HCEC 1CT (cell line): ENCODE measurements around the gene UTP25.

Source experiments
- DNase-seq: peaks from one replicate; pipeline ENCODE4 v3.0.0-alpha.2; 2017

UTP25 gene

DNA sequence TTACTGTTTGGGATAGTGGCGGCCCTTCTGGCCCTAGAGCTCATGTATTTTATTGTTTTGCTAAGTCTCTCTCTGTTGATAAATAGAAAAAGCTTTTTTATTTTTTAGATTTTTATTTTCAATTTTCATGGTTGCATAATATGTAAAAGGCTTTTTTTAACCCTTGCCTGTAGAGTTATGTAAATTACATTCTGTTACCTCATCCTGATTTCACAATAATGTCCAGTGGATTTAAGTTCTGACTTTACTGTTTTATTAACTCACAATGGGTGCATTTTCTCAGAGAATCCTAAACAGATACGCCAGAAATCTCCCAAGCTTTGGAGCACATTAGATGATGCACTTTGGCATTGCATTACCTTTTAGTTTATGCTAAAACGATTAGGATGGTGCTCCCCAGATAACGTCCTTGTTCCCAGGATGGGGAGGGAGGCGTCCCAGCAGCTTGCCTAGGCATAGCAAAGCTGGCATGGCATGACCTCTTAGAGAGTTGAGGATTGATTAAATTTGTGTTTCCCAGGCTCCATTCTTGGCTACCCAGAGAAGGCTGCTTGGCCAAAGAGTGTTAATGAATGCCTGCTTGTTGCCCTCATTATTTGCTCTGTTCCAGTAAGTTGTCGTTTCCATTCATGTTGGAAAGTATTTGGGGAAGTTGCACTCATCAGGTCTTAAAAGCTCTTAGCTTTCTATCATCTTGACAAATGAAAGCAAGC lies 17.1 kb downstream of the UTP25 start:
- DNase-seq, result no peak

DNA sequence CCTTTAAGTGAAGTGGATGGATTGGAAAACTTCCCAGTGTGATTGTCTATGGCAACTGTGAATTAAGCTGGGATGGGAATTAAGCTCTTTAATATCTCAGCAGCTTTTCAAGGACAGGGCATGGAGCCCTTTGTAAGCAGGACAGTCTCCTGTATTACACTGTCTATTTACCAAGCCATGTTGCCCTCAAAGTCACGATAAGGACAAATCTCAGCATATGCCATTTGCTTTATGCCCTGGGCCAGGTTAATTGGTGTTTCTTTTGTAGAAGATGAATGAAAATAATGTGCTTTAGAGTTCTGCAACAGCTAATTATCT lies 17.6 kb downstream of the UTP25 start:
- DNase-seq, result no peak

DNA sequence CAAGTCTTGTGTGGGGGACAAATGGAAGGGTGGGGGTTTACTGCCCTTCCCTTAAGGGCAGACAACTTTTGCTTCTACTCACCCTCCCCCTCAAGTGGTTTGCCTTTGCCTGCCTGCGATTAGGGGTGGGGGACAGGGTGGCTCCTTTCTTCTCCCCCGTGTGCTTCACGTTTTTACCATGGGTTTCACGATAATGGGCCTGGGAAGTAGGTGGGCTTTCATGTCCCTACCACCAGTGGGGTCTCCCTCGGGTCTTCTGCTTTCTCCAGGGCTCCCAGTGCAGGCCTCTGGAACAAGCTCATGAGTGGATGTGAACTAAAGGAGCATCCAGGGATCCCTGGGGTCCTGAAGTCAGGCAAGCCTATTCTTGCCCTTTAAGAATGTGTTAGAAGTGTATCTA lies 21.6 kb downstream of the UTP25 start:
- no peak for DNase-seq

- peak; percentile 48 for DNase-seq
Observed at GRCh38 chr1:209850342-209850979, 22.7 kb downstream of the UTP25 start.

DNA sequence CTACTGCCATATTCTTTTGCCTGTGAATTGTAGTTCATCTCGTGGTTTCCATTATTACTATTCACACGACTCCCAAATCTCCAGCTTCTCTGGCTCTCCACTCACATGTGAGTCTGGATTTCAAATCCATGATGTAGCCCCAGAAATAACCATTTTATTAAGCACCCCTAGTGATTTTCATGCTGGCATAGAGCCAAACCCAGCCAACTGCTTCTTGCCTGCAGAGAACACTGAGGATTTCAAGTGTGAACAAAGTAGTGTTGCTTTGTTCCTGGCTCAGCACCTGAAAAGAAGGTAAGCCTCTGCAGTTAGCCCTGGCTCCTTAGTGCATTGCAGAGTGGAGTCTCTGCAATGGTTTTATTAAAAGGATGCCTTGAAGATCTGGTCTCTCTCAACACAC lies 25.9 kb downstream of the UTP25 start:
- no peak for DNase-seq

- DNase-seq, result no peak
Observed at GRCh38 chr1:209854196-209854595, 26.4 kb downstream of the UTP25 start.

GRCh38 chr1:209855006-209855405 lies 27.2 kb downstream of the UTP25 start:
- no peak for DNase-seq

DNA sequence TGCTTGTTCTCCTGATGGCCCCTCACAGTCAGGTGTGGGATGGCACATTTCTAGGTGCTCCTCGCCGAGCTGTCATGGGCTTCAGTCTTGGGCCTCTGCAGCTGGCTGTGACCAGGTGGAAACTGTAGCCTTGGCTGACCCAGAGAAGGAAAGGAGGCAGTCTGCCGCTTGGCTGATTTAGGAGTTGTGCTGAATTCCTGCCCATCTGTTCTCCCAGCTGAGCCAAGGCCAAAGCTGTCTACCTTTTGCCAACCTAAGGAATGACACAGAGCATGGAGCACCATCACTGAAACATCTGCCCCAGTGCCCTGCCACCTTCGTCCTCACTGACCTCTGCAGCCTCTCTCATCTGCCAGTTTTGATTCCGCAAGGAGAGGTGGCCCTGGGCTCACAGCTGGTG lies 27.9 kb downstream of the UTP25 start:
- DNase-seq, result no peak

GRCh38 chr1:209858561-209859103 lies 30.9 kb downstream of the UTP25 start:
- DNase-seq, result no peak

- DNase-seq, result peak; percentile 79
Observed at GRCh38 chr1:209860293-209860881, 32.6 kb downstream of the UTP25 start.

- DNase-seq, result no peak
Observed at GRCh38 chr1:209861242-209861641, 33.5 kb downstream of the UTP25 start.

GRCh38 chr1:209862391-209863356 lies 34.9 kb downstream of the UTP25 start:
- no peak for DNase-seq

DNA sequence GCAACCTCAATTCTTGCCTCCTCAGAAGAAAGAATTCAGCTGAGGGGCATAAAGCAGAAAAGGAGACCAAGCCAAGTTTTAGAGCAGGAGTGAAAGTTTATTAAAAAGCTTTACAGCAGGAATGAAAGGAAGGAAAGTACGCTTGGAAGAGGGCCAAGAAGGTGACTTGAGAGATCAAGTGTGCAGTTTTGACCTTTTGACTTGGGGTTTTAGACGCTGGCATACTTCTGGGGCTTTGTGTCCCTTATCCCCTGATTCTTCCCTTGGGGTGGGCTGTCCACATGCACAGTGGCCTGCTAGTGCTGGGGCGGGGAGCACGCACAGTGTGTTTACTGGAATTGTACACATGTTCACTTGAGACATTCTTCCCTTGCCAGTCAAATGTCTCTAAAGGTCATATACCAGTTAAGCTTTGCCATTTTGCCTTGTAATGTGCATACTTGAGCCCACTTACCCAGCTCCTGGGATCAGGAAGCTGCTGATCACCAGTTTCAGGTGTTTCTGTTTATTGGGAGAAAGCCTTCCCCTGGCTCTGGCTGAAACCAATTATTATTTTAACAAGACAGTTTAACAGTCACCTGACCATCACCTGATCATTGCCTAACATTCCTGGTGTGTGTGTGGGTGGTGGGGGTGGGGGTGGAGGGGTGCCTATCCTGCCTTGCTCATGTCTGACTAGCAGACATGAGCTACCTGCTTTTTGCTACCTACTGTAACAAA lies 36.2 kb downstream of the UTP25 start:
- no peak for DNase-seq

- DNase-seq, result no peak
Observed at GRCh38 chr1:209866201-209866600, 38.4 kb downstream of the UTP25 start.

- DNase-seq, result no peak
Observed at GRCh38 chr1:209869291-209870149, 41.7 kb downstream of the UTP25 start.

DNA sequence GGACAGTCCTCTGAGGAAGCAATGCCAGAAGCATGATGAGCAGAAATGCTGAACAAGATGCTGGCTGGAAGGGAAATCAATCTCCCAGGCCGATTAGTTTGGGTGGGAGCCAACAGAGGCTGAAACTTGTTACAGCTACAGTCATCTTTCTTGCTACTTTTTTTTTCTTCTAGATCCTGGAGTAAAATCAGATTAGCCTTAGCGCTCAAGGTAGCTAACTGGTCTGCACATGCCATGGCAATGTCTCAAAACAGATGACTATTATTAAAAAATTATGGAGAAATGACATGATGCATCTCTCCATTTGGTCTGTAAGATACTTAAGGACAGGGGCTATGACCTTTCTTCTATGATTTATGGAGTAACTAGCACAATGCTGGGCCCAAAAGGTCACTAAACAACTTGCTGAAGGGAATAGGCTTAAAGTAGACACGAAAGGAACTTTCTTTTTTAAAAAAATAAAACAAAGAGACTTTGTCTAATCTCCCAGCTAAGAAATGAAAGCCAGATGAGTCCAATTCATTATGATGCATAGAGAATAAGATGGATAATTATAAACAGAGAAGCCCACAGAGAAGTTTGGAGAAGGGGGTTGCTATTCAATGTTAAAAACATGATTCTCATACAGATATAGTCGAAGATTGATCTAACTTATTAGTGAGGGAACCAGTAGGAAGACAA lies 42.5 kb downstream of the UTP25 start:
- DNase-seq, result peak; percentile 28

DNA sequence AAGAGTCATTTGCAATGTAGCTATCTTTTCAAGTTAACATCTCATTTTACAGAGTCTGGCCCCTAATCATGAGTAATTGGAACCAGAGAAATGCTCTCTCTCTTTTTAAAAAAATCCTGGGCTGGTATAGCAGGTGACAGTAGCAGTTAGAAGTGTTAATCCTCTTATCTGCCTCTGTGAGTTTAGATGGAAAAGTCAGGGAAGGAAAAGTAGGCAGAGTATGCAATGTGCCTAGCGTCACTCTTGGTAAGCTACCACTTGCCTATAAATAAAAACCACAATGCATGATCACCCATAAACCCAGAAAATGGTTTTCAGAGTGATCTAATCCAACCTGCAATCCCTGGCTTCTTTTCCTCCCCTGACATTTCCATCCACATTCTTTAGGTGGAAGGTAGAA lies 43.2 kb downstream of the UTP25 start:
- DNase-seq, result no peak

DNA sequence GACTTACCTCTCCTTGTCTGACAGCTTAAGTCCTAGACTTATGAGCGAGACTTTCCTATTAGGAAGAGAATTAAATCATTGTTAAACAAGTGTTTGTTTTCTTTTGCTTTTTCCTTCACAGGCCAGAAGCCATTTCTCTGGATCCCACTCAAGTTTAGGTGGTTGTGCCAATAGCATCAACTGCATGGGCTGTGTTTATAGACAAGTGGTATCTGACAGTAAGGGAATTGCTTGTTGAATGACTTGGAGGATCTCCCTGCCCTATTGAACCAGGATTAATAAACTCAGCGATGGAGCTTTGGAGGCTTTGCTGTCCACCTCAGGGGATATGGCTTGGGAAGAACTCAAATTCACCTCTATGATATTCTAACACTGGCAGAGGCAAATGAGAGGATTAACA lies 43.7 kb downstream of the UTP25 start:
- no peak for DNase-seq

DNA sequence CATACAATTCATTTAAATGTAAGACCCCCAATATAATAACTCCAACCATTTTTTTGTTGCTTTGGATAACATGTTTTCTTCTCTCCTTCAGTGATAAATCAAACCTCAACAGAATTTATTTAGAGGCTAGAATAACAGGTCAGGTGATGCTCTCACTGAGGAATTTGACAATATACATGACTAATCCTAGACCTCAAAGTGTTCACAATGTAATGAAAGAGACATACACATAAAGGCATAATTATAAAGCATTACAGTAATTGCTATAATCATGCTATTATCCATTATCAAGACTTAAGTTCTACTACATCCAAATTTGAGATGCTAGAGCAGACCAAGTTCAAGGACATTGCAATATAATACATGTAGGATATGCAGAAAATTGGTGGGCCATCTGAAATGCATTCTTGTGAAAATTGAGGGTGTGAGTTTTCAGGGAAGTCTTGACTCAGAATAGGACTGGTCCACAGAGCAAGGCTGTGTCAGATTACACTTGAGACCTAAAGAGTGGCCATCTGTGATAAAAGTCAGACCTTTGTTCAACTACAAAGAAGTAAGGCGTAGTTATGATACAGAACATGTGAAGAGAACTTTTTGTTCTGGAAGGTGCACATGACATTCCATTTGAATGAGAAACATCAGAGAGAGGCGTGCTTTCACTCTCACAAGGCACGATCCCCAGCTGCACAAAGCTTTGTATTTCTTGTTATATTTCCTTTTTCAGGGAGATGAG lies 45.5 kb downstream of the UTP25 start:
- peak; percentile 76 for DNase-seq

DNA sequence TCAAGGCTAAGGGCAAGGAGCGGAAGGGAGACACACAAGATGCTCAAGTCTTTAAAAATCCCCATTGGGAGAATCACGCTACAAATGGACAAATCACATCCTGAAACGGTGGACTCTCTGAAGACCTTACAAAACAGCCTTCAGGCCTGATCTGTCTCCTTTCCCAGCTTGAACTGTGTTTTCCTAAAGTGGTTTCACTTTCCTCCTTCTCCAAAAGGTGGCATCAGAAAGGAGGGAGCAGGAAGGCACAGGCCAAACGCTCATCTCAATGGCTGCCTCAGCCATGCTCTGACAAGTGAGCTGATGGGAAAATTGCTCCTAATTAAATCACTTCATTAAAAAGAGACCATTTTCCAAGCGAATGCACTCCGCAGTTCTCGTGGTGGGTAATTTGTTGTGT lies 47.7 kb downstream of the UTP25 start:
- DNase-seq, result peak; percentile 68
